H9 (cell line): ENCODE results near the gene OR2A12. TPM values are rescaled to one million over a fixed set of nuclear protein-coding genes. Genes with fewer than 3 reads are reported as not detected.

Experiments
- DNase-seq: peaks from one replicate; pipeline ENCODE4 v3.0.0-alpha.2; 2017
- H2AFZ ChIP-seq: one replicate; pipeline ENCODE4 v1.6.1; 2013; ENCODE audit warnings: mild to moderate bottlenecking, low read length, control low read depth, moderate library complexity
- H2AK5ac ChIP-seq: 2 replicates; pipeline ENCODE4 v1.6.1; 2013; ENCODE audit warnings: low read length, control low read depth, mixed read lengths; ENCODE audit not compliant: insufficient read length
- H2BK120ac ChIP-seq: one replicate; pipeline ENCODE4 v1.6.1; 2013; ENCODE audit warnings: low read depth, mild to moderate bottlenecking, low read length, control low read depth, inconsistent platforms; ENCODE audit not compliant: poor library complexity, severe bottlenecking
- H2BK12ac ChIP-seq: 2 replicates; pipeline ENCODE4 v1.6.1; 2013; ENCODE audit warnings: low read length, control low read depth, mixed read lengths, low read depth; ENCODE audit not compliant: insufficient read length
- H2BK15ac ChIP-seq: 2 replicates; pipeline ENCODE4 v1.6.1; 2013; ENCODE audit warnings: low read depth, low read length, control low read depth
- H2BK20ac ChIP-seq: one replicate; pipeline ENCODE4 v1.6.1; 2013; ENCODE audit warnings: low read depth, mild to moderate bottlenecking, low read length, control low read depth, inconsistent platforms; ENCODE audit not compliant: poor library complexity, severe bottlenecking
- H2BK5ac ChIP-seq: 2 replicates; pipeline ENCODE4 v1.6.1; 2013; ENCODE audit warnings: low read length, control low read depth, mixed read lengths; ENCODE audit not compliant: insufficient read length
- H3K14ac ChIP-seq: 2 replicates; pipeline ENCODE4 v1.6.1; 2013; ENCODE audit warnings: low read length, control low read depth; ENCODE audit not compliant: insufficient read depth
- H3K18ac ChIP-seq: 2 replicates; pipeline ENCODE4 v1.6.1; 2013; ENCODE audit warnings: low read depth, mild to moderate bottlenecking, mixed read lengths, low read length, control low read depth; ENCODE audit not compliant: insufficient read length
- H3K23ac ChIP-seq: 2 replicates; pipeline ENCODE4 v1.6.1; 2013; ENCODE audit warnings: low read length, control low read depth, mixed read lengths, low read depth; ENCODE audit not compliant: insufficient read length
- H3K23me2 ChIP-seq: 2 replicates; pipeline ENCODE4 v1.6.1; 2013; ENCODE audit warnings: low read depth, mild to moderate bottlenecking, mixed read lengths, low read length, control low read depth; ENCODE audit not compliant: insufficient read length, poor library complexity, severe bottlenecking
- H3K27ac ChIP-seq: 2 replicates; pipeline ENCODE4 v1.5.1; 2013; ENCODE audit warnings: low read length, control low read depth, mixed read lengths, low read depth; ENCODE audit not compliant: insufficient read length
- H3K27me3 ChIP-seq: 2 replicates; pipeline ENCODE4 v1.6.1; 2013; ENCODE audit warnings: low read length, control low read depth, inconsistent platforms; ENCODE audit not compliant: insufficient read depth
- H3K4ac ChIP-seq: 2 replicates; pipeline ENCODE4 v1.6.1; 2013; ENCODE audit warnings: low read depth, mild to moderate bottlenecking, control low read depth, inconsistent platforms, low read length, moderate library complexity
- H3K4me1 ChIP-seq: 2 replicates; pipeline ENCODE4 v1.6.1; 2013; ENCODE audit warnings: low read length, control low read depth, inconsistent platforms; ENCODE audit not compliant: insufficient read depth
- H3K4me2 ChIP-seq: 2 replicates; pipeline ENCODE4 v1.6.1; 2013; ENCODE audit warnings: low read length, control low read depth, mixed read lengths; ENCODE audit not compliant: insufficient read length, insufficient read depth
- H3K56ac ChIP-seq: 2 replicates; pipeline ENCODE4 v1.6.1; 2013; ENCODE audit warnings: low read depth, mild to moderate bottlenecking, mixed read lengths, low read length, control low read depth; ENCODE audit not compliant: insufficient read length
- H3K79me1 ChIP-seq: 2 replicates; pipeline ENCODE4 v1.6.1; 2013; ENCODE audit warnings: low read depth, mild to moderate bottlenecking, moderate library complexity, low read length, control low read depth, inconsistent platforms; ENCODE audit not compliant: insufficient read depth, poor library complexity, severe bottlenecking
- H3K79me2 ChIP-seq: 2 replicates; pipeline ENCODE4 v1.6.1; 2013; ENCODE audit warnings: low read length, control low read depth, inconsistent platforms; ENCODE audit not compliant: insufficient read depth
- H3K9ac ChIP-seq: 2 replicates; pipeline ENCODE4 v1.6.1; 2013; ENCODE audit warnings: low read length, control low read depth, mixed read lengths; ENCODE audit not compliant: insufficient read length; ENCODE audit errors: extremely low read depth
- H3K9me3 ChIP-seq: one replicate; pipeline ENCODE4 v1.6.1; 2013; ENCODE audit warnings: low read depth, low read length, inconsistent platforms; ENCODE audit not compliant: control insufficient read depth
- H3T11ph ChIP-seq: one replicate; pipeline ENCODE4 v1.6.1; 2013; ENCODE audit warnings: mild to moderate bottlenecking, low read length, control low read depth, inconsistent platforms
- H4K20me1 ChIP-seq: one replicate; pipeline ENCODE4 v1.6.1; 2013; ENCODE audit not compliant: control insufficient read depth, insufficient read length, insufficient read depth
- H4K5ac ChIP-seq: 2 replicates; pipeline ENCODE4 v1.6.1; 2013; ENCODE audit warnings: low read depth, mild to moderate bottlenecking, mixed read lengths, low read length, control low read depth; ENCODE audit not compliant: insufficient read length
- H4K8ac ChIP-seq: replicated peaks from 2 replicates; pipeline ENCODE4 v1.6.1; 2013; ENCODE audit warnings: low read length, control low read depth, mixed read lengths, low read depth; ENCODE audit not compliant: insufficient read length
- H4K91ac ChIP-seq: 2 replicates; pipeline ENCODE4 v1.6.1; 2013; ENCODE audit warnings: low read depth, mild to moderate bottlenecking, moderate library complexity, mixed read lengths, low read length, control low read depth; ENCODE audit not compliant: insufficient read length
- H3K27ac Mint-ChIP-seq, 3 experiments: 2 replicates in 2 of 3; 3 replicates in 1 of 3; pipeline ENCODE4 v1.8.0; 2020 to 2021; ENCODE audit warnings: mixed read lengths in 3 of 3, mild to moderate bottlenecking in 1 of 3, moderate library complexity in 1 of 3
- H3K27me3 Mint-ChIP-seq: 2 replicates; pipeline ENCODE4 v1.8.0; 2021; ENCODE audit warnings: low read depth, mild to moderate bottlenecking, moderate library complexity, mixed read lengths
- H3K36me3 Mint-ChIP-seq, 3 experiments: 2 replicates in 2 of 3; 3 replicates in 1 of 3; pipeline ENCODE4 v1.8.0; 2020 to 2021; ENCODE audit warnings: low read depth in 3 of 3, mixed read lengths in 3 of 3; ENCODE audit not compliant: insufficient read depth in 1 of 3
- H3K4me1 Mint-ChIP-seq, 2 experiments: 2 replicates each; pipeline ENCODE4 v1.8.0; 2020; ENCODE audit warnings: mixed read lengths in 2 of 2
- H3K4me3 Mint-ChIP-seq, 2 experiments: 2 replicates in 1 of 2; 3 replicates in 1 of 2; pipeline ENCODE4 v1.8.0; 2020 to 2021; ENCODE audit warnings: mild to moderate bottlenecking in 2 of 2, mixed read lengths in 2 of 2, moderate library complexity in 1 of 2
- H3K9me3 Mint-ChIP-seq, 2 experiments: 2 replicates in 1 of 2; 3 replicates in 1 of 2; pipeline ENCODE4 v1.8.0; 2020; ENCODE audit warnings: mild to moderate bottlenecking in 2 of 2, mixed read lengths in 2 of 2, moderate library complexity in 1 of 2
- CTCF ChIP-seq: fragments of 200-600 bp; sonication (generic); conservative IDR thresholded peaks from 3 replicates; pipeline ENCODE4 v1.8.0; 2021; ENCODE audit warnings: antibody characterized with exemption, mild to moderate bottlenecking
- WGBS: extraction: QIAGEN DNeasy Blood & Tissue Kit; methylation state at CpG from one replicate; pipeline ENCODE4 v1.1.7; 2013; ENCODE audit warnings: missing lambda C conversion rate, low lambda C conversion rate, mixed read lengths; ENCODE audit not compliant: insufficient read length; ENCODE audit errors: extremely low coverage; 5-methylcytosine and 5-hydroxymethylcytosine counted together
- total RNA-seq: library from RNA; stranded (reverse); gene quantifications from 2 replicates; pipeline ENCODE4 v1.2.1, GENCODE V29; 2021

The OR2A12 gene
- total RNA-seq, 1 experiment from 2014 or later = not detected

GRCh38 chr7:144100607-144101006 lies 14.5 kb downstream of the OR2A12 start:
- Histone ChIP-seq H2AFZ (no peak overlapping the region), H3K9me3 (no peaks in the 10 kb centered on the region), H2BK5ac (no peak overlapping the region), H2AK5ac (no peak overlapping the region), H3K14ac (no peak overlapping the region), H2BK12ac (no peak overlapping the region), H2BK15ac (no peak overlapping the region), H3K4me1 (no peaks in the 10 kb centered on the region; the same call in 1 of the 2 replicates), H4K91ac (no peak overlapping the region), H3K18ac (no peak overlapping the region), H4K5ac (no peak overlapping the region), H3K9ac (no peak overlapping the region), H3K27ac (no peak overlapping the region), H4K20me1 (no peaks in the 10 kb centered on the region), H3K79me2 (no peaks in the 10 kb centered on the region), H3K4ac (no peak overlapping the region), H3K23ac (no peak overlapping the region), H2BK120ac (no peak overlapping the region), H3K79me1 (no peaks in the 10 kb centered on the region), H3K56ac (no peak overlapping the region), H4K8ac (no peak overlapping the region), H2BK20ac (no peak overlapping the region), H3K4me2 (no peak overlapping the region), H3K23me2 (no peaks in the 10 kb centered on the region), H3K27me3 (no peaks in the 10 kb centered on the region), H3T11ph (no peak overlapping the region)
- no peak overlapping the region for H3K4me3 Mint-ChIP-seq
- H3K27ac Mint-ChIP-seq = no peak overlapping the region
- peaks cover 2 to 3% of the 10 kb centered on the region in 2 experiments; a peak in 2 of 4 replicates for H3K4me1 Mint-ChIP-seq
- no peaks in the 10 kb centered on the region for H3K27me3 Mint-ChIP-seq
- H3K9me3 Mint-ChIP-seq = no peaks in the 10 kb centered on the region; a peak in 1 of 5 replicates
- WGBS = no CpG with 5 or more reads among the region's 3 CpGs
- no peaks in the 10 kb centered on the region for H3K36me3 Mint-ChIP-seq
- no peak for TF ChIP-seq CTCF
- no peak for DNase-seq
